ENCODE data around the gene KCNC4. TPM values are rescaled to one million over a fixed set of nuclear protein-coding genes. Genes with fewer than 3 reads are reported as not detected.

KCNC4 gene
- total RNA-seq, 2 donors from 2014 or later: 6.7 to 8.4 TPM

DNA sequence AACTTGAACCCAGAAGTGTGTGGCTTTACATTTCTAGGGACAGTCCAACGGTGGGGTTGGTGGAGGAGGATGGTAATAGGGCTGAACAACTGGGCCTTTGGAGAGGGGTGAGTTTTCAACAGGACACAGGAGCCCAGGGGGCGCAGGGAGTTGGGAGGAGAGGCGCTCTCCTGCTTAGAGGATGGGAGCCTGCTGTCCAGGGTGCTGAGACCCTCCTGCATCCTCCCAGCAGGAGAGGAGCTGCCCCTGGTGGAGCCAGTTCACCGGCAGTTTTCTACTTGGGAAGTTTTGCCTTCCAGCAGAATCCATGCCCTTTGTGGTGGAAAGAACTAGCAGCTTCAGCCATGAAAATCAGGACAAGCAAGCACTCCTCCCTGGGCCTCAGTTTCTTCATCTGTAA, 8.6 kb downstream of the KCNC4 start:
- Histone ChIP-seq H3K27me3 (no peaks in the 10 kb centered on the region), H3K9me3 (no peaks in the 10 kb centered on the region), H3K9ac (ENCODE audit: low read depth in 2 of 2, low read length in 2 of 2) (no peak overlapping the region), H3K4me1 (no peaks in the 10 kb centered on the region), H3K36me3 (no peaks in the 10 kb centered on the region), H3K27ac (no peak overlapping the region), H3K4me3 (no peak overlapping the region)
- no peak for DNase-seq
- TF ChIP-seq, protein P1, sequence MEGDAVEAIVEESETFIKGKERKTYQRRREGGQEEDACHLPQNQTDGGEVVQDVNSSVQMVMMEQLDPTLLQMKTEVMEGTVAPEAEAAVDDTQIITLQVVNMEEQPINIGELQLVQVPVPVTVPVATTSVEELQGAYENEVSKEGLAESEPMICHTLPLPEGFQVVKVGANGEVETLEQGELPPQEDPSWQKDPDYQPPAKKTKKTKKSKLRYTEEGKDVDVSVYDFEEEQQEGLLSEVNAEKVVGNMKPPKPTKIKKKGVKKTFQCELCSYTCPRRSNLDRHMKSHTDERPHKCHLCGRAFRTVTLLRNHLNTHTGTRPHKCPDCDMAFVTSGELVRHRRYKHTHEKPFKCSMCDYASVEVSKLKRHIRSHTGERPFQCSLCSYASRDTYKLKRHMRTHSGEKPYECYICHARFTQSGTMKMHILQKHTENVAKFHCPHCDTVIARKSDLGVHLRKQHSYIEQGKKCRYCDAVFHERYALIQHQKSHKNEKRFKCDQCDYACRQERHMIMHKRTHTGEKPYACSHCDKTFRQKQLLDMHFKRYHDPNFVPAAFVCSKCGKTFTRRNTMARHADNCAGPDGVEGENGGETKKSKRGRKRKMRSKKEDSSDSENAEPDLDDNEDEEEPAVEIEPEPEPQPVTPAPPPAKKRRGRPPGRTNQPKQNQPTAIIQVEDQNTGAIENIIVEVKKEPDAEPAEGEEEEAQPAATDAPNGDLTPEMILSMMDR (IDR thresholded peaks at IDR 0.05): no peak
- intact Hi-C loops (cut with DNase I): no loop called here

DNA sequence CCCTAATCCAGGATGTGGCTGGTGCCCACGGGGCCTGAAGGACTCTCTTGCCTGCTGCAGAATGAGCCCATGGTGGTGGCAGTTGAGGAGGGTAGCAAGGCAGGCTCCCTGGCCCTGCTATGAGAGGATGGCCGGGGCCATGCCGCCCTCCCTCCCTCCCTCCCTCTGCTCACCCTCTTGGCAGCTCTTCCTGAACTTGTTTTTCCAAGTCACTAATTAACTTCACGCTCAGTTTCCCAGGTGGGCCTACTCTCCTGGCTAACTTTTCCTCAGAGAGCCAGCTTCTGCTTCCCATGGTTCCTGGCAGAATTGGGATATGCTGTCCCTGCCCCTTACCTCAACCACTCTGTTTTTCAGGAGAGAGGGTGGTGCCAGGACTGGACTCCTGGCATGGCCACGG, 10.2 kb downstream of the KCNC4 start:
- Histone ChIP-seq H3K36me3 (no peaks in the 10 kb centered on the region), H3K4me3 (no peak overlapping the region), H3K9ac (ENCODE audit: low read depth in 2 of 2, low read length in 2 of 2) (no peak overlapping the region), H3K27ac (no peak overlapping the region), H3K4me1 (no peaks in the 10 kb centered on the region), H3K9me3 (no peaks in the 10 kb centered on the region), H3K27me3 (no peaks in the 10 kb centered on the region)
- TF ChIP-seq, protein P1 (IDR thresholded peaks at IDR 0.05): no peak
- intact Hi-C loops (cut with DNase I): no loop called here
- DNase-seq: no peak

DNA sequence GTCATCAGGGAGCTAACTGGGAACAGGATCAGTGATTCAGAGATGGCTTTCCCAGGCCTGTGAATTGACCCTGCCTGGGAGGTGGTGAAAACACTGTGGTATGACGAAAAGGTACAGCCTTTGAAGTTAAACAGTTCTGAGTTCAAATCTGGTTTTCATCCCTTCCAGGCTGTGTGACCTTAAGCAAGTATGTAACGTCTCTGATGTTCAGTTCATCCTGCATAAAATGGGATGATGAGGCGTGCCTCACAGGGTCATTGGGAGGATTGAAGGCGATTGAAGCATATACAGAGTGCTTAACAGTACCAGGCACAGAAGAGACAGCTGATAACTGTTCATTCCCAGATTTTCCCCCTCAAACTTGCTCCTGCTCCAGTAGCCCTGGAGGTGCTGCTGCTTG, 11.0 kb downstream of the KCNC4 start:
- Histone ChIP-seq H3K27me3 (no peaks in the 10 kb centered on the region), H3K4me3 (no peak overlapping the region), H3K27ac (no peak overlapping the region), H3K36me3 (no peaks in the 10 kb centered on the region), H3K9me3 (no peaks in the 10 kb centered on the region), H3K9ac (ENCODE audit: low read depth in 2 of 2, low read length in 2 of 2) (no peak overlapping the region), H3K4me1 (no peaks in the 10 kb centered on the region)
- intact Hi-C loops (cut with DNase I): no loop called here
- no peak for DNase-seq
- TF ChIP-seq, protein P1 (IDR thresholded peaks at IDR 0.05): no peak

DNA sequence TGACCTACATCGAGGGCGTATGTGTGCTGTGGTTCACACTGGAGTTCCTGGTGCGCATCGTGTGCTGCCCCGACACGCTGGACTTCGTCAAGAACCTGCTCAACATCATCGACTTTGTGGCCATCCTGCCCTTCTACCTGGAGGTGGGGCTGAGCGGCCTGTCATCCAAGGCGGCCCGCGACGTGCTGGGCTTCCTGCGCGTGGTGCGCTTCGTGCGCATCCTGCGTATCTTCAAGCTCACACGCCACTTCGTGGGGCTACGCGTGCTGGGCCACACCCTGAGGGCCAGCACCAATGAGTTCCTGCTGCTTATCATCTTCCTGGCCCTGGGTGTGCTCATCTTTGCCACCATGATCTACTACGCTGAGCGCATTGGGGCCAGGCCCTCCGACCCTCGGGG, 13.0 kb downstream of the KCNC4 start:
- H3K4me1 ChIP-seq: no peaks in the 10 kb centered on the region
- no peak overlapping the region for H3K9ac ChIP-seq (ENCODE audit: low read depth in 2 of 2, low read length in 2 of 2)
- H3K9me3 ChIP-seq: no peaks in the 10 kb centered on the region
- intact Hi-C loops (cut with DNase I): no loop called here
- TF ChIP-seq, protein P1 (IDR thresholded peaks at IDR 0.05): no peak
- no peaks in the 10 kb centered on the region for H3K27me3 ChIP-seq
- DNase-seq: no peak
- no peak overlapping the region for H3K27ac ChIP-seq
- no peak overlapping the region for H3K4me3 ChIP-seq
- H3K36me3 ChIP-seq: no peaks in the 10 kb centered on the region

DNA sequence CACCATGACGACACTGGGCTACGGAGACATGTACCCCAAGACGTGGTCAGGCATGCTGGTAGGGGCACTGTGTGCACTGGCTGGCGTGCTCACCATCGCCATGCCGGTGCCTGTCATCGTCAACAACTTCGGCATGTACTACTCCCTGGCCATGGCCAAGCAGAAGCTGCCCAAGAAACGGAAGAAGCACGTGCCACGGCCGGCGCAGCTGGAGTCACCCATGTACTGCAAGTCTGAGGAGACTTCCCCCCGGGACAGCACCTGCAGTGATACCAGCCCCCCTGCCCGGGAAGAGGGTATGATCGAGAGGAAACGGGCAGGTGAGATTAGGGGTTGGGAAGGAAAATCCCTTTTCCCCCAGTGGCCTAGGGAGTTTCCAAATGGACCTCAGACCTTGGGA, 13.5 kb downstream of the KCNC4 start:
- Histone ChIP-seq H3K4me1 (no peaks in the 10 kb centered on the region), H3K36me3 (no peaks in the 10 kb centered on the region), H3K9me3 (no peaks in the 10 kb centered on the region), H3K27ac (no peak overlapping the region), H3K4me3 (no peak overlapping the region), H3K9ac (ENCODE audit: low read depth in 2 of 2, low read length in 2 of 2) (no peak overlapping the region), H3K27me3 (no peaks in the 10 kb centered on the region)
- TF ChIP-seq, protein P1 (IDR thresholded peaks at IDR 0.05): no peak
- DNase-seq: no peak
- intact Hi-C loops (cut with DNase I): no loop called here

Measured in colonic mucosa (tissue), 4 donors.